GM18907 (cell line): ENCODE measurements around the gene BNIP1.

Experiments used
- ATAC-seq: cut with Tn5 transposase; IDR thresholded peaks from one replicate; pipeline ENCODE4 v1.9.1; 2021; ENCODE audit warnings: mild to moderate bottlenecking, moderate library complexity; ENCODE audit not compliant: unreplicated experiment

Gene BNIP1

GRCh38 chr5:173163219-173163618 lies 18.9 kb downstream of the BNIP1 start:
- ATAC-seq, result no peak

GRCh38 chr5:173165177-173166016 lies 21.1 kb downstream of the BNIP1 start:
- no peak for ATAC-seq

GRCh38 chr5:173172166-173172565 lies 27.8 kb downstream of the BNIP1 start:
- no peak for ATAC-seq

- no peak for ATAC-seq
Observed at GRCh38 chr5:173175523-173175922, 31.2 kb downstream of the BNIP1 start.

DNA sequence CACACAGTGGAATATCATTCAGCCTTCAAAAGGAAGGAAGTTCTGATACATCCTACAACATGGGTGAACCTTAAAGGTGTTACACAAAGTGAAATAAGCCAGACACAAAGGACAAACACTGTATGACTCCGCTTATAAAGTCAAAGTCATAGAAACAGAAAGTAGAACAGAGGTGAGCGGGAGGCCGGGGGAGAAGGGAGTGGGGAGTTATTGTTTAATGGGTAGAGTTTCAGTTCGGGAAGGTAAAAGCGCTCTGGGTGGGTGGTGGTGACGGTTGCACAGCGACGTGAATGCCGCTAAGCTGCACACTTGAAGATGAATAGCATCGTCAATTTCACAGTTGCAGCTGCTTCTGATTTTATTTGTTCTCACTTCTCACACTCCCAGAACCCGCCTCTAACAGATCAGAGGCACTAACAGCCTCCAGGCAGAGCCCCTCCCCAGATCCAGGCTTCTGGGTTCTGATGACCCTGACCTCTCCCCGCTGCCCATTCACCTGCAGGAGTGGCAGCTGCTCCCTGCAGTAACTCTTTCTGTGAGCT lies 34.1 kb downstream of the BNIP1 start:
- no peak for ATAC-seq

GRCh38 chr5:173180331-173180730 lies 36.0 kb downstream of the BNIP1 start:
- no peak for ATAC-seq

GRCh38 chr5:173187054-173187743 lies 42.9 kb downstream of the BNIP1 start:
- no peak for ATAC-seq

- no peak for ATAC-seq
Observed at GRCh38 chr5:173188280-173188679, 43.9 kb downstream of the BNIP1 start.

- ATAC-seq, result no peak
Observed at GRCh38 chr5:173191015-173191414, 46.7 kb downstream of the BNIP1 start.

GRCh38 chr5:173191561-173191960 lies 47.2 kb downstream of the BNIP1 start:
- no peak for ATAC-seq

DNA sequence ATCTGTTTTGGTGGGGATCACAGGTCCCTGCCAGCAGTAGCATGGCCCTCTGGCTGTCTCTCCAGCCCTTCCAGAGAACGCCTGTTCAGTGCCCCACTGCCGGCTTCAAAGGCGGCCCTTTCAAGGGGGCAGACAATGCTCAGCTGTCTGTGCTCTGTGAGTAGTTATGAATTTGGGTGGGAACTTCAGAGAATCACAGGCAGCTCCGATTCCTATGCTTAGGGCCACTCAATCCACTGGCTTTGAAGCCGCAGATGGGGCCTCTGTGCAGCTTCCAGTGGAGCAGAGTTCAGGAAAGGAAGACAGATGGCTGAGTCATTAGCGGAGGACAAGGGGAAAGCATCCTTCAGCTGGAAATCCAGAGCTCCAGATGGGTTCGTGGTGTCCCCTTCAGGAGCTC lies 48.2 kb downstream of the BNIP1 start:
- ATAC-seq, result no peak

- no peak for ATAC-seq
Observed at GRCh38 chr5:173196133-173196952, 52.0 kb downstream of the BNIP1 start.

- no peak for ATAC-seq
Observed at GRCh38 chr5:173197375-173197891, 53.1 kb downstream of the BNIP1 start.

GRCh38 chr5:173198049-173198448 lies 53.7 kb downstream of the BNIP1 start:
- no peak for ATAC-seq

- ATAC-seq, result no peak
Observed at GRCh38 chr5:173200356-173200755, 56.0 kb downstream of the BNIP1 start.

GRCh38 chr5:173201636-173202265 lies 57.4 kb downstream of the BNIP1 start:
- no peak for ATAC-seq

DNA sequence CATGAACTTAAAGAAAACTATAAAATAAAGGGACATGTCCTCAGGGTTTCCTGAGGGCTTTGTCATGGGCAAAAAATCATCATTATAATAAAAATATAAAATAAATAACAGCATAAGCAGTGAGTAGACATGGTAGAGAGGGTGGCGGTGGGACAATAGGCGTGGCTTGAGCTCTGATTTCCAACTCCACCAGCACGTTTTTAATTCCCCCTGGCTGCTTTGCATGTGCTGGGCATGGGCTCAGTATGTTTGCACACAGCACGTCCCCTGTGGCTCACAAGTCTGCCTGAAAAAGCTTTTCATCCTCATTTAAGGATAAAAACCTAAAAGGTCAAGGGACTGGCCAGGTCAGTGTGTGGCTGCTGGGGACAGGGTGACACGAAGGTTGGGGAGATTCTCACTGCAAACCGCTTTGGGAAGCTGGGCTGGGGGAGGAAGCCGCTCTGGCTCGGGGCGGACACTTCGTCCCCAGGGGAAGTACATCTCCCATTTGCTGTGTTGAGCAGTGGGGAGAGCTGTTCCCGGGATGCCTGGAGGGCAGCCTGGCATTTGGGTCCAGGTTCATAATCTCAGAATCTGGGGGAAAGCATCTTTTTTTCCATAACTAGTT lies 58.0 kb downstream of the BNIP1 start:
- ATAC-seq, result no peak

DNA sequence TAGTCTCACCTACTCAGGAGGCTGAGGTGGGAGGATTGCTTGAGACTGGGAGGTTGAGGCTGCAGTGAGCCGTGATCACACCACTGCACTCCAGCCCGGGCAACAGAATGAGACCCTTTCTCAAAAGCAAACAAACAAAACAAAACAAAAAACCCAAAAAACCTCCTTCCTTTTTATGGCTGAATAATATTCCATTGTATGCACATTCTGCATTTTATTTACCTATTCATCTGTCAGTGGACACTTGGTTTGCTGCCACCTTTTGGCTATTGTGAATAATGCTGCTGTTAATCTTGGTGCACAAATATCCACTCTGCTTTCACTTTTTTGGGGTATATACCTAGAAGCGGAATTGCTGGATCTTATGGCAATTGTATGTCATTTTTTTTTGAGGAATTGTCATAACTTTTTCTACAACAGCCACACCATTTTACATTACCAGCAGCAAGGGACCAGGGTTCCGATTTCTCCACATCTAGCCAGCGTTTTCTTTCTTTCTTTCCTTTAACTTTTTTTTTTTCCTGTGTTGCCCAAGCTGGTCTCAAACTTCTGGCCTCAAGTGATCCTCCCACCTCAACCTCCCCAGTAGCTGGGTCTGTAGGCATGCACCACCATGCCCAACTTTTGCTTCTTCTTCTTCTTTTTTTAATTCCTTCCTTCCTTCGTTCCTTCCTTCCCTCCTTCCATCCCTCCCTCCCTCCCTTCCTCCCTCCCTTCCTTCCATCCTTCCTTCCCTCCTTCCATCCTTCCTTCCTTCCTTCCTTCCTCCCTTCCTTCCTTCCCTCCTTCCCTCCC lies 60.1 kb downstream of the BNIP1 start:
- no peak for ATAC-seq

DNA sequence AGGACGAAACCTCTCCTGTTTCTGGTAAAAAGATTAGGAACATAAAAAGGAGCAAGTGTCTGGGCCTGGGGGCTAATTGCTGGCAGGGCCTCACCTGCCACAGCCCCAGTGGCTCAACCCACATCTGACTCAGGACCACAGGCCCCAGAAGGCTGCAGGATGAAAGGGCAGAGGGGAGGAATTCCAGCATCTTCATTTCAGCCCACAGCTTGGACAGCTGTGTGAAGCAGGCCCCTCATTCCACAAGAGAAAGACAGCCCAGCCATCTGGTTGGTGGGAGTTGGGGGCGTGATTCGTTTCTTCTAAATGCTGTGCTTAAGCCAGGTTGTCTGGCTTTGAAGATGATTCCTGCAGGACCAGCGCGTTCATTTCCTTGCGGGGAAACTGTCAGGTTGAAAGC lies 61.6 kb downstream of the BNIP1 start:
- ATAC-seq, result no peak
